ENCODE data around the gene TUBGCP3. TPM values are rescaled to one million over a fixed set of nuclear protein-coding genes. Genes with fewer than 3 reads are reported as not detected.
A peak's percentile ranks its signal among the peaks of the same experiment; 100 is the strongest.
"Not testable (repeated sequence)": the region's sequence is repeated elsewhere in the genome, so short reads cannot be mapped to it uniquely, and the experiment has no call there.

The TUBGCP3 gene, protein sequence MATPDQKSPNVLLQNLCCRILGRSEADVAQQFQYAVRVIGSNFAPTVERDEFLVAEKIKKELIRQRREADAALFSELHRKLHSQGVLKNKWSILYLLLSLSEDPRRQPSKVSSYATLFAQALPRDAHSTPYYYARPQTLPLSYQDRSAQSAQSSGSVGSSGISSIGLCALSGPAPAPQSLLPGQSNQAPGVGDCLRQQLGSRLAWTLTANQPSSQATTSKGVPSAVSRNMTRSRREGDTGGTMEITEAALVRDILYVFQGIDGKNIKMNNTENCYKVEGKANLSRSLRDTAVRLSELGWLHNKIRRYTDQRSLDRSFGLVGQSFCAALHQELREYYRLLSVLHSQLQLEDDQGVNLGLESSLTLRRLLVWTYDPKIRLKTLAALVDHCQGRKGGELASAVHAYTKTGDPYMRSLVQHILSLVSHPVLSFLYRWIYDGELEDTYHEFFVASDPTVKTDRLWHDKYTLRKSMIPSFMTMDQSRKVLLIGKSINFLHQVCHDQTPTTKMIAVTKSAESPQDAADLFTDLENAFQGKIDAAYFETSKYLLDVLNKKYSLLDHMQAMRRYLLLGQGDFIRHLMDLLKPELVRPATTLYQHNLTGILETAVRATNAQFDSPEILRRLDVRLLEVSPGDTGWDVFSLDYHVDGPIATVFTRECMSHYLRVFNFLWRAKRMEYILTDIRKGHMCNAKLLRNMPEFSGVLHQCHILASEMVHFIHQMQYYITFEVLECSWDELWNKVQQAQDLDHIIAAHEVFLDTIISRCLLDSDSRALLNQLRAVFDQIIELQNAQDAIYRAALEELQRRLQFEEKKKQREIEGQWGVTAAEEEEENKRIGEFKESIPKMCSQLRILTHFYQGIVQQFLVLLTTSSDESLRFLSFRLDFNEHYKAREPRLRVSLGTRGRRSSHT
- polyA plus RNA-seq (2012; ENCODE audit: insufficient read depth, insufficient read length, low read depth): 59.4 TPM

DNA sequence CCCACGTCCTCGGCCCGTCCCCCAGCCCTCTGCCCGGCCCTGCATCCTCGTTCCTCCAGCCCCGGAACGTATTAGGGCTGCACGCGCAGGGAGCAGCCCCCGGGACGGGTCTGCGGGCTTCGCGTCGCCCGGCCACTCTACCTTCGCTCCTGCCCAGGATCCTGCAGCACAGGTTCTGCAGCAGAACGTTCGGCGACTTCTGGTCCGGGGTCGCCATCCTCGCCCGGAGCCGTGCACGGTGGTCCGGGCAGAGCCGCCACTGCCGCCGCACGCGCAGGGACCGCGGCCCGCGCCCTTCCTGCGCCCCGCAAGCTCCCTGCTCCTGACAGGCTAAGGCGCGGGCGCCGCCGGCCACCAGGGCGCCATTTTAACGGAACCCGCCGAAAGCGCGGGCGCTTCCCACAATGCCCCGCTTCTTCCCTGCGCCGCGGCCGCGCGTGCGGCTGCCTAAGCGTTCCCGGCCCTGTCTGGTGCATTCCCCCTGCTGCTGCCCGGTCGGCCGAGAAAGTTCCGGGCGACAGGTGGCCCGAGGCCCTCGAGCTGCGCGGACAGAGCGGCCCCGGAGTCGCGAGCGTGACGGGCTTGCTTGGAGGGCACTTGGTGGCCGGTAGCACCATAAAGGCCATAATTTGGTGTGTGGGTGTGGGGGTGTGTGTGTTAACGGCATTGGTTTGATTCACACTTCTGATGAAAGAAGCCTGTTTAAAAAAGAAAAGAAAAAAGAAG, at the start of gene TUBGCP3:
Gene TUBGCP3, minus strand, starts transcription at position 390 of the 726 bp plus-strand sequence. Its CDS starts 173 bp downstream, at position 217.
- Histone ChIP-seq H3K9me3 (no peaks in the 10 kb centered on the region), H3K4me3 (ENCODE audit: low read depth, low read length) (peak within 1 kb of the TSS; percentile 82), H3K36me3 (peaks cover 3% of the 10 kb centered on the region), H3K27me3 (no peaks in the 10 kb centered on the region), H3K4me1 (peaks cover 6% of the 10 kb centered on the region)
- peak; percentile 93 for DNase-seq
- TF ChIP-seq, protein P1, sequence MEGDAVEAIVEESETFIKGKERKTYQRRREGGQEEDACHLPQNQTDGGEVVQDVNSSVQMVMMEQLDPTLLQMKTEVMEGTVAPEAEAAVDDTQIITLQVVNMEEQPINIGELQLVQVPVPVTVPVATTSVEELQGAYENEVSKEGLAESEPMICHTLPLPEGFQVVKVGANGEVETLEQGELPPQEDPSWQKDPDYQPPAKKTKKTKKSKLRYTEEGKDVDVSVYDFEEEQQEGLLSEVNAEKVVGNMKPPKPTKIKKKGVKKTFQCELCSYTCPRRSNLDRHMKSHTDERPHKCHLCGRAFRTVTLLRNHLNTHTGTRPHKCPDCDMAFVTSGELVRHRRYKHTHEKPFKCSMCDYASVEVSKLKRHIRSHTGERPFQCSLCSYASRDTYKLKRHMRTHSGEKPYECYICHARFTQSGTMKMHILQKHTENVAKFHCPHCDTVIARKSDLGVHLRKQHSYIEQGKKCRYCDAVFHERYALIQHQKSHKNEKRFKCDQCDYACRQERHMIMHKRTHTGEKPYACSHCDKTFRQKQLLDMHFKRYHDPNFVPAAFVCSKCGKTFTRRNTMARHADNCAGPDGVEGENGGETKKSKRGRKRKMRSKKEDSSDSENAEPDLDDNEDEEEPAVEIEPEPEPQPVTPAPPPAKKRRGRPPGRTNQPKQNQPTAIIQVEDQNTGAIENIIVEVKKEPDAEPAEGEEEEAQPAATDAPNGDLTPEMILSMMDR (IDR thresholded peaks at IDR 0.05; ENCODE audit: low read depth, low read length): no peak

DNA sequence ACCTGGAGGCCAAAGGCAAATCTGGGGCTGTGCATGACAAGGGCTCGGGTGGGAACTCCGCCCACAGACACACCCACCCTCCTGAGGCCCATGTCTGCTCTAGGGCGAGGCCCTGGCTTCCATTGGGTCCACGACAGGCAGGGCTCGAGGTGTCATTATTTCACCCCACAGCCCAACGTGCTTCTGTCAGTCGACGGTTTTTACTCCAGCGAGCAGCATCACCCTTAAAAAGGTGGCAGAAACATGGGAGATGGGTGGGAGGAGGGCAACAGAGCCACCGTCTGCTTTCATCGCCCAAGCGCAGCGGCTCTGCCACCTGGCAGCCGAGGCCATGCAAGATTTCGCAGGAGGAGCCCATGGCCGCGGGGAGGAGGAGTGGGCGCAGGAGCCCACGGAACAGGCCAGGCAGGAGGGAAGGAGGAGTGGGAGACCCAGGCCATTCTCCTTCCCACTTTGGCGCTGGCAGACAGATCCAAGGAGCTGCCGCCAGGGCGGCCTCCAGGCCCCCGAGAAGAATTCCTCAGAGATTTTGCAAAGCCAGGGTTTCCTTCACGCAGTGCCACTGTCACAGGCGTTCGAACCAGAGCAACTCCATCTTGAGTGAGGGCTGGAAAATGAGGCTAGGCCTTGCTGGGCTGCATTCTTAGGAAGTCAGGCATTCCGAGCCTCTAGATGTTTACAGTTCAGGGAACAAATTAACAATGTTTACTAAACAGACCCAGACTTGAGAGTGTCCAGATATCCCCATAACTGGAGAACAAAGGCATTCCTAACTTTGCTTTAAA, 49.3 kb upstream of the TUBGCP3 start:
- no peak for DNase-seq
- Histone ChIP-seq H3K36me3 (no peaks in the 10 kb centered on the region), H3K4me3 (ENCODE audit: low read depth, low read length) (no peak overlapping the region), H3K9me3 (no peaks in the 10 kb centered on the region), H3K4me1 (peaks cover 3% of the 10 kb centered on the region), H3K27me3 (peaks cover 28% of the 10 kb centered on the region)
- TF ChIP-seq, protein P1 (IDR thresholded peaks at IDR 0.05; ENCODE audit: low read depth, low read length): no peak

DNA sequence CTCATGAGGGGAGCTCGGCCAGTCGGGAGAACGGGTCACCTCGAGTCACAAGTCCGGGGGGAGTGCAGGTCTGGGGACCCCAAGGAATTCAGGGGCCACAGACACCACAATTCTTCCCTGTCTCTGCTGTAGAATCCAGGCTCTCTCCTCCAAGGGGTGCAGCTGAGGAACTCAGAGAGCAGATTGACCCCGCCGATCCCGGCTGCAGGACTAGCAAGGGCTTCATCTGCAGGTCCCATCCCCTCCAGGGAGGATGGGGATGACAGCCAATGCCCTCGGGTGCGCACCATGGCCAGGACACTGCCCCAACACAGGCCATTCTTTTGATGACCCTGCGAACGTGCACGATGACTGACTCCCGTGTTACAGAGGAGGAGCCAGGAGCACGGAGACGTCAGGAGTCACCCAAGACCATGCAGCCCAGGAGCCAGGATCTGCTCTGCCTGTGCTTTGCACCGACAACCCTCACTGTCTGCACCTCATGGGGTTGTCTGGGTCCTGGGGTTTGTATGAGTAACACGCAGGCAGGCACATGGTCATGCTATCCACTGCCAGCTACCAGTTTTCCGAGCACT, 48.5 kb upstream of the TUBGCP3 start:
- no peaks in the 10 kb centered on the region for H3K36me3 ChIP-seq
- H3K27me3 ChIP-seq: peaks cover 28% of the 10 kb centered on the region
- no peaks in the 10 kb centered on the region for H3K9me3 ChIP-seq
- DNase-seq: no peak
- no peak overlapping the region for H3K4me3 ChIP-seq (ENCODE audit: low read depth, low read length)
- peaks cover 3% of the 10 kb centered on the region for H3K4me1 ChIP-seq
- TF ChIP-seq, protein P1 (IDR thresholded peaks at IDR 0.05; ENCODE audit: low read depth, low read length): no peak

DNA sequence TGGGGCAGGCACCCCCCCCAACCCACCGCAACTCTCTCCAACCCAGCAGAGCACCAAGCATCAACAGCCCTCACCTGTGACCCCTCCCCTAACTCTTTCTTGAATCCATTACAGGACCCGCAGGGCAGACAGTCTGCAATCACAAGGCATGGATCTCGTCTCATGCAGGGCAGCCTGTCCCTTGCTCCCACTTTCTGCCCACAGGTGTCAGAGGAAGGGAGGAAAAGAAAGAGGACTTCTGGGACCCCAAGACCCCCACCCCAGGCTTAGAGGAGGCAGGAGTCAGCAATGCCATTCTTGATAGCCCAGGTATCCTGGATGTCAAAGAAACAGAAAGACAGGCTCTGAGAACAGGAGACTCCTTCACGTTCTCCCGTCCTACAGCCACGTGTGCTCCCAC, 47.4 kb upstream of the TUBGCP3 start:
- DNase-seq: no peak
- TF ChIP-seq, protein P1 (IDR thresholded peaks at IDR 0.05; ENCODE audit: low read depth, low read length): no peak
- Histone ChIP-seq H3K36me3 (no peaks in the 10 kb centered on the region), H3K4me1 (peaks cover 3% of the 10 kb centered on the region), H3K27me3 (peaks cover 28% of the 10 kb centered on the region), H3K9me3 (no peaks in the 10 kb centered on the region), H3K4me3 (ENCODE audit: low read depth, low read length) (no peak overlapping the region)

DNA sequence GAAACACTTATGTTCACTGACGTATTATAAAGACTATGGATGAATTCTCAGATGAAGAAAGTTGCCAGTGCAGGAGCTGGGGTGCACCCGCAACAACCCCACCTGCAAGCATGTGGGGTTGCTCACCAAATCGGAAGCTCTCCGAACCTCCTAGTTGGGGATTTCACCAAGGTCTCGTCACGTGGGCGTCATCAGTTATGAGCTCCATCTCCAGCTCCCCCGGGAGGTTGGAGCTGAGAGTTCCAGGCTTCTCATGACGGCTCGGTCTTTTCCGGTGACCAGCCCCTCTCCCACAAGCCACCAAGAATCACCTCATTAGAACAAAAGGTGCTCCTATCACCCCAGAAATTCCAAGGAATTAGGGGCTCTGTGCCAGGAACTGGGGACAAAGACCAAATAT, 46.1 kb upstream of the TUBGCP3 start:
- Histone ChIP-seq H3K27me3 (peaks cover 18% of the 10 kb centered on the region), H3K36me3 (no peaks in the 10 kb centered on the region), H3K4me3 (ENCODE audit: low read depth, low read length) (peak overlapping the region; percentile 13), H3K4me1 (peaks cover 3% of the 10 kb centered on the region), H3K9me3 (no peaks in the 10 kb centered on the region)
- TF ChIP-seq, protein P1 (IDR thresholded peaks at IDR 0.05; ENCODE audit: low read depth, low read length): peak; percentile 7; the same call in 1 of the 2 replicates
- no peak for DNase-seq

DNA sequence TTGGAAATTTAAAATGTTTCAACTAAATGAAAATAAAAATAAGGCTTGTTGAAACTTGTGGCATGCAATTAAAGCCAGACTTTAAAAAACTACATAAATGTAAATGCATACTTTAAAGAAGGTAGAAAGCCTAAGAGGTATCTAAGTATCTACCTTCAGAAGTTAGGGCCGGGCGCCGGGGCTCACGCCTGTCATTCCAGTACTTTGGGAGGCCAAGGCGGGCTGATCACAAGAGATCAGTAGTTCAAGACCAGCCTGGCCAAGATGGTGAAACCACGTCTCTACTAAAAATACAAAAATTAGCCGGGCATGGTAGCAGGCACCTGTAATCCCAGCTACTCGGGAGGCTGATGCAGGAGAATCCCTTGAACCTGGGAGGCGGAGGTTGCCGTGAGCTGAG, 42.3 kb upstream of the TUBGCP3 start:
- H3K27me3 ChIP-seq; H3K4me3 ChIP-seq (ENCODE audit: low read depth, low read length); H3K9me3 ChIP-seq; DNase-seq; H3K36me3 ChIP-seq; H3K4me1 ChIP-seq: not testable (repeated sequence)

Data from BE2C (cell line).